H9 (cell line): Measurements from ENCODE around the gene CAB39. TPM values are rescaled to one million over a fixed set of nuclear protein-coding genes. Genes with fewer than 3 reads are reported as not detected.

Experiments
- DNase-seq: peaks from one replicate; pipeline ENCODE4 v3.0.0-alpha.2; 2017
- H2AFZ ChIP-seq: one replicate; pipeline ENCODE4 v1.6.1; 2013; ENCODE audit warnings: mild to moderate bottlenecking, low read length, control low read depth, moderate library complexity
- H2AK5ac ChIP-seq: 2 replicates; pipeline ENCODE4 v1.6.1; 2013; ENCODE audit warnings: low read length, control low read depth, mixed read lengths; ENCODE audit not compliant: insufficient read length
- H2BK120ac ChIP-seq: one replicate; pipeline ENCODE4 v1.6.1; 2013; ENCODE audit warnings: low read depth, mild to moderate bottlenecking, low read length, control low read depth, inconsistent platforms; ENCODE audit not compliant: poor library complexity, severe bottlenecking
- H2BK12ac ChIP-seq: 2 replicates; pipeline ENCODE4 v1.6.1; 2013; ENCODE audit warnings: low read length, control low read depth, mixed read lengths, low read depth; ENCODE audit not compliant: insufficient read length
- H2BK15ac ChIP-seq: 2 replicates; pipeline ENCODE4 v1.6.1; 2013; ENCODE audit warnings: low read depth, low read length, control low read depth
- H2BK20ac ChIP-seq: one replicate; pipeline ENCODE4 v1.6.1; 2013; ENCODE audit warnings: low read depth, mild to moderate bottlenecking, low read length, control low read depth, inconsistent platforms; ENCODE audit not compliant: poor library complexity, severe bottlenecking
- H2BK5ac ChIP-seq: 2 replicates; pipeline ENCODE4 v1.6.1; 2013; ENCODE audit warnings: low read length, control low read depth, mixed read lengths; ENCODE audit not compliant: insufficient read length
- H3K14ac ChIP-seq: 2 replicates; pipeline ENCODE4 v1.6.1; 2013; ENCODE audit warnings: low read length, control low read depth; ENCODE audit not compliant: insufficient read depth
- H3K18ac ChIP-seq: 2 replicates; pipeline ENCODE4 v1.6.1; 2013; ENCODE audit warnings: low read depth, mild to moderate bottlenecking, mixed read lengths, low read length, control low read depth; ENCODE audit not compliant: insufficient read length
- H3K23ac ChIP-seq: 2 replicates; pipeline ENCODE4 v1.6.1; 2013; ENCODE audit warnings: low read length, control low read depth, mixed read lengths, low read depth; ENCODE audit not compliant: insufficient read length
- H3K23me2 ChIP-seq: 2 replicates; pipeline ENCODE4 v1.6.1; 2013; ENCODE audit warnings: low read depth, mild to moderate bottlenecking, mixed read lengths, low read length, control low read depth; ENCODE audit not compliant: insufficient read length, poor library complexity, severe bottlenecking
- H3K27ac ChIP-seq: 2 replicates; pipeline ENCODE4 v1.5.1; 2013; ENCODE audit warnings: low read length, control low read depth, mixed read lengths, low read depth; ENCODE audit not compliant: insufficient read length
- H3K27me3 ChIP-seq: 2 replicates; pipeline ENCODE4 v1.6.1; 2013; ENCODE audit warnings: low read length, control low read depth, inconsistent platforms; ENCODE audit not compliant: insufficient read depth
- H3K4ac ChIP-seq: 2 replicates; pipeline ENCODE4 v1.6.1; 2013; ENCODE audit warnings: low read depth, mild to moderate bottlenecking, control low read depth, inconsistent platforms, low read length, moderate library complexity
- H3K4me1 ChIP-seq: 2 replicates; pipeline ENCODE4 v1.6.1; 2013; ENCODE audit warnings: low read length, control low read depth, inconsistent platforms; ENCODE audit not compliant: insufficient read depth
- H3K4me2 ChIP-seq: 2 replicates; pipeline ENCODE4 v1.6.1; 2013; ENCODE audit warnings: low read length, control low read depth, mixed read lengths; ENCODE audit not compliant: insufficient read length, insufficient read depth
- H3K56ac ChIP-seq: 2 replicates; pipeline ENCODE4 v1.6.1; 2013; ENCODE audit warnings: low read depth, mild to moderate bottlenecking, mixed read lengths, low read length, control low read depth; ENCODE audit not compliant: insufficient read length
- H3K79me1 ChIP-seq: 2 replicates; pipeline ENCODE4 v1.6.1; 2013; ENCODE audit warnings: low read depth, mild to moderate bottlenecking, moderate library complexity, low read length, control low read depth, inconsistent platforms; ENCODE audit not compliant: insufficient read depth, poor library complexity, severe bottlenecking
- H3K79me2 ChIP-seq: 2 replicates; pipeline ENCODE4 v1.6.1; 2013; ENCODE audit warnings: low read length, control low read depth, inconsistent platforms; ENCODE audit not compliant: insufficient read depth
- H3K9ac ChIP-seq: 2 replicates; pipeline ENCODE4 v1.6.1; 2013; ENCODE audit warnings: low read length, control low read depth, mixed read lengths; ENCODE audit not compliant: insufficient read length; ENCODE audit errors: extremely low read depth
- H3K9me3 ChIP-seq: one replicate; pipeline ENCODE4 v1.6.1; 2013; ENCODE audit warnings: low read depth, low read length, inconsistent platforms; ENCODE audit not compliant: control insufficient read depth
- H3T11ph ChIP-seq: one replicate; pipeline ENCODE4 v1.6.1; 2013; ENCODE audit warnings: mild to moderate bottlenecking, low read length, control low read depth, inconsistent platforms
- H4K20me1 ChIP-seq: one replicate; pipeline ENCODE4 v1.6.1; 2013; ENCODE audit not compliant: control insufficient read depth, insufficient read length, insufficient read depth
- H4K5ac ChIP-seq: 2 replicates; pipeline ENCODE4 v1.6.1; 2013; ENCODE audit warnings: low read depth, mild to moderate bottlenecking, mixed read lengths, low read length, control low read depth; ENCODE audit not compliant: insufficient read length
- H4K8ac ChIP-seq: replicated peaks from 2 replicates; pipeline ENCODE4 v1.6.1; 2013; ENCODE audit warnings: low read length, control low read depth, mixed read lengths, low read depth; ENCODE audit not compliant: insufficient read length
- H4K91ac ChIP-seq: 2 replicates; pipeline ENCODE4 v1.6.1; 2013; ENCODE audit warnings: low read depth, mild to moderate bottlenecking, moderate library complexity, mixed read lengths, low read length, control low read depth; ENCODE audit not compliant: insufficient read length
- H3K27ac Mint-ChIP-seq, 3 experiments: 2 replicates in 2 of 3; 3 replicates in 1 of 3; pipeline ENCODE4 v1.8.0; 2020 to 2021; ENCODE audit warnings: mixed read lengths in 3 of 3, mild to moderate bottlenecking in 1 of 3, moderate library complexity in 1 of 3
- H3K27me3 Mint-ChIP-seq: 2 replicates; pipeline ENCODE4 v1.8.0; 2021; ENCODE audit warnings: low read depth, mild to moderate bottlenecking, moderate library complexity, mixed read lengths
- H3K36me3 Mint-ChIP-seq, 3 experiments: 2 replicates in 2 of 3; 3 replicates in 1 of 3; pipeline ENCODE4 v1.8.0; 2020 to 2021; ENCODE audit warnings: low read depth in 3 of 3, mixed read lengths in 3 of 3; ENCODE audit not compliant: insufficient read depth in 1 of 3
- H3K4me1 Mint-ChIP-seq, 2 experiments: 2 replicates each; pipeline ENCODE4 v1.8.0; 2020; ENCODE audit warnings: mixed read lengths in 2 of 2
- H3K4me3 Mint-ChIP-seq, 2 experiments: 2 replicates in 1 of 2; 3 replicates in 1 of 2; pipeline ENCODE4 v1.8.0; 2020 to 2021; ENCODE audit warnings: mild to moderate bottlenecking in 2 of 2, mixed read lengths in 2 of 2, moderate library complexity in 1 of 2
- H3K9me3 Mint-ChIP-seq, 2 experiments: 2 replicates in 1 of 2; 3 replicates in 1 of 2; pipeline ENCODE4 v1.8.0; 2020; ENCODE audit warnings: mild to moderate bottlenecking in 2 of 2, mixed read lengths in 2 of 2, moderate library complexity in 1 of 2
- WGBS: extraction: QIAGEN DNeasy Blood & Tissue Kit; methylation state at CpG from one replicate; pipeline ENCODE4 v1.1.7; 2013; ENCODE audit warnings: missing lambda C conversion rate, low lambda C conversion rate, mixed read lengths; ENCODE audit not compliant: insufficient read length; ENCODE audit errors: extremely low coverage; 5-methylcytosine and 5-hydroxymethylcytosine counted together
- total RNA-seq: library from RNA; stranded (reverse); gene quantifications from 2 replicates; pipeline ENCODE4 v1.2.1, GENCODE V29; 2021
- TF ChIP-seq, protein P1 (sequence below): fragments of 200-600 bp; sonication (generic); conservative IDR thresholded peaks from 3 replicates; pipeline ENCODE4 v1.8.0; 2021; ENCODE audit warnings: antibody characterized with exemption, mild to moderate bottlenecking

Gene CAB39
- total RNA-seq, 1 experiment from 2014 or later, result 42.7 TPM

DNA sequence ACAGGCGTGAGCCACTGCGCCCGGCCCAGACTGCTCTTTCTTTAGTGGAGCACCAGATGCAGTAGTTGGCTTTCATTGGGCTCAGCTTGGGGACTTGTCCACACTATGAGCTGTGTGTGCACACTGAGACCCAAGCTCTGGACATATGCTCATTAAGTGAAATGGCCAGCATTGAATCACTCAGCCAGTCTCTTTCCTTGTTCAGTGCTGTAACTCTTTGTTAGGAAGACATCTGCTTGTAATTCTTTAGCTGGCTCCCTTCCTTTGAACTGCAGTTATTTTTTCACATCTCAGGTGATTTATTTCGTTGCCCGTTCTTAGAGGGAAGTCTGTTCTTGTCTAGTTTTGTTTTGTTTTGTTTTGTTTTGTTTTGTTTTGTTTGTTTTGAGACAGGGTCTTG lies 70.5 kb downstream of the CAB39 start:
- Histone ChIP-seq H4K91ac (no peak overlapping the region), H3K14ac (no peak overlapping the region), H3K9ac (no peak overlapping the region), H2BK20ac (no peak overlapping the region), H2BK12ac (no peak overlapping the region), H3K27ac (no peak overlapping the region), H3K18ac (no peak overlapping the region), H2BK5ac (no peak overlapping the region), H3T11ph (no peak overlapping the region), H3K56ac (no peak overlapping the region), H4K8ac (no peak overlapping the region), H2AFZ (no peak overlapping the region), H3K79me2 (peaks cover 3% of the 10 kb centered on the region; the same call in 1 of the 2 replicates), H3K79me1 (no peaks in the 10 kb centered on the region), H3K23me2 (no peaks in the 10 kb centered on the region), H3K9me3 (no peaks in the 10 kb centered on the region), H3K4me1 (no peaks in the 10 kb centered on the region), H3K4me2 (no peak overlapping the region), H3K4ac (no peak overlapping the region), H3K27me3 (no peaks in the 10 kb centered on the region), H2BK15ac (no peak overlapping the region), H4K5ac (no peak overlapping the region), H2AK5ac (no peak overlapping the region), H2BK120ac (no peak overlapping the region), H3K23ac (no peak overlapping the region), H4K20me1 (no peaks in the 10 kb centered on the region)
- Mint-ChIP-seq H3K4me1 (peaks cover 24 to 26% of the 10 kb centered on the region in 2 experiments), H3K27me3 (no peaks in the 10 kb centered on the region), H3K27ac (no peak overlapping the region), H3K9me3 (peaks cover 7 to 25% of the 10 kb centered on the region in 2 experiments; a peak in 4 of 5 replicates), H3K36me3 (peaks cover 34 to 48% (median 45%) of the 10 kb centered on the region in 3 experiments), H3K4me3 (no peak overlapping the region)
- DNase-seq, result no peak
- no CpG with 5 or more reads among the region's 5 CpGs for WGBS
- TF ChIP-seq, protein P1, sequence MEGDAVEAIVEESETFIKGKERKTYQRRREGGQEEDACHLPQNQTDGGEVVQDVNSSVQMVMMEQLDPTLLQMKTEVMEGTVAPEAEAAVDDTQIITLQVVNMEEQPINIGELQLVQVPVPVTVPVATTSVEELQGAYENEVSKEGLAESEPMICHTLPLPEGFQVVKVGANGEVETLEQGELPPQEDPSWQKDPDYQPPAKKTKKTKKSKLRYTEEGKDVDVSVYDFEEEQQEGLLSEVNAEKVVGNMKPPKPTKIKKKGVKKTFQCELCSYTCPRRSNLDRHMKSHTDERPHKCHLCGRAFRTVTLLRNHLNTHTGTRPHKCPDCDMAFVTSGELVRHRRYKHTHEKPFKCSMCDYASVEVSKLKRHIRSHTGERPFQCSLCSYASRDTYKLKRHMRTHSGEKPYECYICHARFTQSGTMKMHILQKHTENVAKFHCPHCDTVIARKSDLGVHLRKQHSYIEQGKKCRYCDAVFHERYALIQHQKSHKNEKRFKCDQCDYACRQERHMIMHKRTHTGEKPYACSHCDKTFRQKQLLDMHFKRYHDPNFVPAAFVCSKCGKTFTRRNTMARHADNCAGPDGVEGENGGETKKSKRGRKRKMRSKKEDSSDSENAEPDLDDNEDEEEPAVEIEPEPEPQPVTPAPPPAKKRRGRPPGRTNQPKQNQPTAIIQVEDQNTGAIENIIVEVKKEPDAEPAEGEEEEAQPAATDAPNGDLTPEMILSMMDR, result no peak
